CD4-positive, alpha-beta T cell treated with Interleukin-17A for 1 hour (primary cell): ENCODE measurements around the gene PLXNB2.
"Not testable (repeated sequence)": the region's sequence is repeated elsewhere in the genome, so short reads cannot be mapped to it uniquely, and the experiment has no call there.

Experiments used
- DNase-seq: peaks from one replicate; pipeline ENCODE4 v3.0.0-alpha.2; 2020

Gene PLXNB2, protein sequence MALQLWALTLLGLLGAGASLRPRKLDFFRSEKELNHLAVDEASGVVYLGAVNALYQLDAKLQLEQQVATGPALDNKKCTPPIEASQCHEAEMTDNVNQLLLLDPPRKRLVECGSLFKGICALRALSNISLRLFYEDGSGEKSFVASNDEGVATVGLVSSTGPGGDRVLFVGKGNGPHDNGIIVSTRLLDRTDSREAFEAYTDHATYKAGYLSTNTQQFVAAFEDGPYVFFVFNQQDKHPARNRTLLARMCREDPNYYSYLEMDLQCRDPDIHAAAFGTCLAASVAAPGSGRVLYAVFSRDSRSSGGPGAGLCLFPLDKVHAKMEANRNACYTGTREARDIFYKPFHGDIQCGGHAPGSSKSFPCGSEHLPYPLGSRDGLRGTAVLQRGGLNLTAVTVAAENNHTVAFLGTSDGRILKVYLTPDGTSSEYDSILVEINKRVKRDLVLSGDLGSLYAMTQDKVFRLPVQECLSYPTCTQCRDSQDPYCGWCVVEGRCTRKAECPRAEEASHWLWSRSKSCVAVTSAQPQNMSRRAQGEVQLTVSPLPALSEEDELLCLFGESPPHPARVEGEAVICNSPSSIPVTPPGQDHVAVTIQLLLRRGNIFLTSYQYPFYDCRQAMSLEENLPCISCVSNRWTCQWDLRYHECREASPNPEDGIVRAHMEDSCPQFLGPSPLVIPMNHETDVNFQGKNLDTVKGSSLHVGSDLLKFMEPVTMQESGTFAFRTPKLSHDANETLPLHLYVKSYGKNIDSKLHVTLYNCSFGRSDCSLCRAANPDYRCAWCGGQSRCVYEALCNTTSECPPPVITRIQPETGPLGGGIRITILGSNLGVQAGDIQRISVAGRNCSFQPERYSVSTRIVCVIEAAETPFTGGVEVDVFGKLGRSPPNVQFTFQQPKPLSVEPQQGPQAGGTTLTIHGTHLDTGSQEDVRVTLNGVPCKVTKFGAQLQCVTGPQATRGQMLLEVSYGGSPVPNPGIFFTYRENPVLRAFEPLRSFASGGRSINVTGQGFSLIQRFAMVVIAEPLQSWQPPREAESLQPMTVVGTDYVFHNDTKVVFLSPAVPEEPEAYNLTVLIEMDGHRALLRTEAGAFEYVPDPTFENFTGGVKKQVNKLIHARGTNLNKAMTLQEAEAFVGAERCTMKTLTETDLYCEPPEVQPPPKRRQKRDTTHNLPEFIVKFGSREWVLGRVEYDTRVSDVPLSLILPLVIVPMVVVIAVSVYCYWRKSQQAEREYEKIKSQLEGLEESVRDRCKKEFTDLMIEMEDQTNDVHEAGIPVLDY (N-terminal part only)

GRCh38 chr22:50306753-50307749 lies at the start of gene PLXNB2:
Gene PLXNB2, minus strand, starts transcription at chr22:50307646. Its CDS starts 17,062 bp downstream, at chr22:50290584.
- DNase-seq, result peak; percentile 31

GRCh38 chr22:50357222-50357621 lies 49.8 kb upstream of the PLXNB2 start:
- no peak for DNase-seq

DNA sequence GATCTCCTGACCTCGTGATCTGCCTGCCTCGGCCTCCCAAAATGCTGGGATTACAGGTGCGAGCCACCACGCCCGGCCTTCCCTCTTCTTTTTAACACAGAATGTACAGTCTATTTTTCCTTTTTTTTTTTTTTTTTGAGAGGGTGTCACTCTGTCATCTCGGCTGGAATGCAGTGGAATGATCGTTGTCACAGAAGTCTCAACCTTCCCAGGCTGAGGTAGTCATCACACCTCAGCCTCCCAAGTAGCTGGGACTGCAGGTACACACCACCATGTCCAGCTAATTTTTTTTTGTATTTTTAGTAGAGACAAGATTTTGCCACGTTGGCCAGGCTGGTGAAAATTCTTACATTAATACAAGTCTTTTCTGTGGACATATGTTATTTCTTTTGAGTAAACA lies 48.7 kb upstream of the PLXNB2 start:
- no peak for DNase-seq

DNA sequence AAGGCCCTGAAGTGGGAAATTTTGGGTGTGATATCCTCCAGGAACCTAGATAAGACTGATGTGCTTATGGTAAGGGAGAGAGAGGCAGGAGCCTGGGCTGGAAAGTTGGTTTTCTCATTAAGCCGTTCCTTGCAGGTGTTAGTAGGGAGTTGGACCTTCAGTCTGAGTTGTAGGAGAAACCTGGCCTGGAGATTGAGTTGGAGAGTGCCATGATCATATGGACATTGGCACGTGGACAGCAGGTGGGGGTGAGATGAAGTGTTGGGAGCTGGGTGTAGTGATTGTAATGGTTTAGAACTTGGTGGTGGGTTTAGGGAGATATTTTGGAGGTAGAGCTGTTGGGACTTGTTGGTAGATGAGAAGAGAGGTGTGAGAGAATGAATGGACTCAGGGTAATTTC lies 40.6 kb upstream of the PLXNB2 start:
- DNase-seq, result no peak

GRCh38 chr22:50347157-50347556 lies 39.7 kb upstream of the PLXNB2 start:
- no peak for DNase-seq

- no peak for DNase-seq
Measured at GRCh38 chr22:50346470-50346869, 39.0 kb upstream of the PLXNB2 start.

GRCh38 chr22:50343541-50343935 lies 36.1 kb upstream of the PLXNB2 start:
- no peak for DNase-seq

DNA sequence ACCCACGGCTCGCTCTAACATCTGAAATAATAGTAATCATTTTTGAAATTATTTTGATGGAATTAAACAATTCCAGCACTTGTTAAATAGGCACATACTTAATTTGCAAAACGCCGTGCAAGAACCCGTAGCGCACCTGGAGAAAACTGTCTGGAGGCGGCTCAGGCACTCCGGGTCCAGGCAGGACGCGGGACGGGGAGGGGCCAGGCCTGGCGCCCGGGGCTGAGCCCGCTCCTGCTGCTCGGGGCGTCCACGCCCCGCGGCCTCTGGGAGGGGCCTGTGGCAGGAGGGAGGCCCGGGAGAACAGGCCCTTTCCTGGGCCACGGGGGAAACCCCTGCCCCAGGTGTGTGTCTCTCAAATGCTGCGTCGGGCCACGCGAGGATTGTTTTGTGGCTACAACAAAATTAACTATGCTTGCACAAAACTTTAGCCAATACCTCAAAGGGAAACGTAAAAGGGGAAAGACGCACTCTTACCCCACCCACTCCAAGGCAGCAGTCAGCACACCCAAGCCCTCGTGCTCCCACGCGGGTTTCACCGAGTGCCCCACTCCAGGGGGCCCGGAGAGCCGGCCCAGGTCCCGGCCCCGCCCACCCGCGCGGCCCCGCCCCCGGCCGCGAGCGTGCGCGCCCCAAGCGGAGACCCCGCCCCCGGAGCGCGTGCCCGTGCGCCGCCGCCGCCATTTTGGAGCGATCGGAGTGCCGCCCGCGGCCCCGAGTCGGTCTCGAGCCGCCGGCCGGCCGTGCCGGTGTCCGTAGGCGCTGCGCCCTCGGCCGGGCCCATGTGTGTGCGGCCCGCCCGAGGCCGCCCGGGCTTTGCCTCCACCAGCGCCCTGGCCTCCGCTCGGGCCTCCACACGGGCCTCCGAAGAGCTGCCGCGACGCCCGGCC lies 35.5 kb upstream of the PLXNB2 start, which contains the start of gene PPP6R2:
TSS of gene PPP6R2 (plus strand) at position 677 of the 890 bp plus-strand sequence. CDS start 50,582 bp downstream, outside the sequence.
- peak; percentile 89 for DNase-seq

DNA sequence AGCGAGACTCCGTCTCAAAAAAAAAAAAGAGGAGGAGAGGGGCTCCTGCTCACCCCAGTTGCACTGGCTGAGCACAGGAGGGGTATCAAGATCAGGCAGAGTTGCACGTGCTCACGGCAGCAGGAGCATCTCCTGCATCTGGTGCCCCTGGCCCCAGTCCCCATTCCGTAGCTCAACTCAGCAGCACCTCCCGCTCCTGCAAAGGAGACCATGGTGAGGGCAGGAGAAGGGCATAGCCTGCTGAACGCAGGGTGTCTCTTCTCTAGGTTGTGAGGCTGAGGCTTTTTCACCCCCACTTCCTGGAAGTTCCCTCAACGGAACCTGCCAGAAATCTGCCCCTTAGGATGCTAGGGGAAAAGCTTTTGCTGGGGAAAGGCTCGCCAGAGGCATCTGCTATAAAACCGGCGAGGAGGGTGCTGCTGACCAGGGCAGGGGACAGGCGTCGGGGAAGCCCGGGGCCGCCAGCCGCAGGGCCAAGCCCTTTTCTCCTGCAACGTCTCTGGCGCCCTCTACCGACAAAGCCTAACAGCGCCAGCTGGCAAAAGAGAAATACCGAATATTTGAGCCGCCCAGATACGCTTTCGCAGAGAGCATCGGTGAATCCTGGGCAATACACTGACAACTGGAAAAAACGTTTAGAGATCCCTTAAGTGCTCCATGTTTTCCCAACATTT lies 34.7 kb upstream of the PLXNB2 start:
- peak; percentile 89 for DNase-seq

DNA sequence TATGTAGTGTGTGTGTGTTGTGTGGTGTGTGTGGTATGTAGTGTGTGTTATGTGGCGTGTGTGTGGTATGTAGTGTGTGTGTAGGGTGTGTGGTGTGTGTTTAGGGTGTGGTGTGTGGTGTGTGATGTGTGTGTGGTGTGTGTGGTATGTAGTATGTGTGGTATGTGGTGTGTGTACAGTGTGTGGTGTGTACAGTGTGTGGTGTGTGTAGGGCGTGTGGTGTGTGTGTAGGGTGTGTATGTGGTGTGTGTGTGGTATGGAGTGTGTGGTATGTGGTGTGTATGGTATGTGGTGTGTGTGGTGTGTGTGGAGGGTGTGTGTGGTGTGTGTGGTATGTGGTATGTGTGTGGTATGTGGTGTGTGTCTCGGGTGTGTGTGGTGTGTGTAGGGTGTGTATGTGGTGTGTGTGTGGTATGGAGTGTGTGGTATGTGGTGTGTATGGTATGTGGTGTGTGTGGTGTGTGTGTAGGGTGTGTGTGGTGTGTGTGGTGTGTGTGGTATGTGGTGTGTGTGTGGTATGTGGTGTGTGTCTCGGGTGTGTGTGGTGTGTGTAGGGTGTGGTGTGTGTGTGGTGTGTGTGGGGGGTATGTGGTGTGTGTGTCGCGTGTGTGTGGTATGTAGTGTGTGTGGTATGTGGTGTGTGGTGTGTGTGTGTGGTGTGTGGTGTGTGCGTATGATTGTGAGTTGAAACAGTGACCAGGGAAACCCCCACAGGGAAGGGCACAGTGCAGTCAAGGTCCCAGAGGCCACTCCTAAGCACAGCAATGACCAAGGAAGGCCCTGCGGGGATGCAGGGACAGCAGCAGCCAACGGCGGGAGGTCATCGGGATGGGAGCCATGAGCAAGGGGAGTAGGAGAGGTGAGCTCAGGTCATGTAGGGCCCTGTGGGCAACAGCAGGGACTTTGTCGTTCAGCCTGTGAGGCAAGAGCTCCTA lies 32.8 kb upstream of the PLXNB2 start:
- peak; percentile 41 for DNase-seq

DNA sequence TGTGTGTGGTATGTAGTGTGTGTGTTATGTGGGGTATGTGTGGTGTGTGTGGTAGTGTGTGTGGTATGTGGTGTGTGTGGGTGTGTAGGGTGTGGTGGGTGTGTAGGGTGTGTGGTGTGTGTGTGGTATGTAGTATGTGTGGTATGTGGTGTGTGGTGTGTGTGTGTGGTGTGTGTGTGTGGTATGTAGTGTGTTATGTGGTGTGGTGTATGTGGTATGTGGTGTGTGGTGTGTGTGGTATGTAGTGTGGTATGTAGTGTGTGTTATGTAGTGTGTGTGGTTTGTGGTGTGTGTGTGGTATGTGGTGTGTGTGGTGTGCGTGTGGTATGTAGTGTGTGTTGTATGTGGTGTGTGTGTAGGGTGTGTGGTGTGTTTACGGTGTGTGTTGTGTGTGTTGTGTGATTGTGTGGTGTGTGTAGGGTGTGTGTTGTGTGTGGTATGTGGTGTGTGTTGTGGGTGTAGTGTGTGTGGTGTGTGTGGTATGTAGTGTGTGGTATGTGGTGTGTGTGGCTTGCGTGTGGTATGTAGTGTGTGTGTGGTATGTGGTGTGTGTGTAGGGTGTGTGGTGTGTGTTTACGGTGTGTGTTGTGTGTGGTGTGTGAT lies 31.5 kb upstream of the PLXNB2 start:
- DNase-seq, result no peak

DNA sequence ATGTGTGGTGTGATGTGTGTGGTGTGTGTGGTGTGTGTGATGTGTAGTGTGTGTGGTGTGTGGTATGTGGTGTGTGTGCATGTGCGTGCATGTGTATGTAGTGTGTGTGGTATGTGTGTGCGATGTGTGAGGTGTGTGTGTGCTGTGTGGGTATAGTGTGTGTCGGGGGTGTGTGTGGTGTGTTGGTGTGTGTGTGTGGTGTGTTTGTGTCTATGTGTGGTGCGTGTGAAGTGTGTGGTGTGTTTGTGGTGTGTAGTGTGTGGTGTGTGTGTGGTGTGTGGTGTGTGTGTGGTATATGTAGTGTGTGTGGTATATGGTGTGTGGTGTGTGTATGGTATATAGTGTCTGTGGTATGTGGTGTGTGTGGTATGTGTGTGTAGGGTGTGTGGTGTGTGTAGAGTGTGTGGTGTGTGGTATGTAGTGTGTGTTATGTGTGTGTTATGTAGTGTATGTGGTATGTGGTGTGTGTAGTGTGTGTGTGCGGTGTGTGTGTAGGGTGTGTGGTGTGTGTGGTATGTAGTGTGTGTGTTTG lies 30.7 kb upstream of the PLXNB2 start:
- DNase-seq, result no peak

GRCh38 chr22:50337262-50338041 lies 30.0 kb upstream of the PLXNB2 start:
- no peak for DNase-seq

DNA sequence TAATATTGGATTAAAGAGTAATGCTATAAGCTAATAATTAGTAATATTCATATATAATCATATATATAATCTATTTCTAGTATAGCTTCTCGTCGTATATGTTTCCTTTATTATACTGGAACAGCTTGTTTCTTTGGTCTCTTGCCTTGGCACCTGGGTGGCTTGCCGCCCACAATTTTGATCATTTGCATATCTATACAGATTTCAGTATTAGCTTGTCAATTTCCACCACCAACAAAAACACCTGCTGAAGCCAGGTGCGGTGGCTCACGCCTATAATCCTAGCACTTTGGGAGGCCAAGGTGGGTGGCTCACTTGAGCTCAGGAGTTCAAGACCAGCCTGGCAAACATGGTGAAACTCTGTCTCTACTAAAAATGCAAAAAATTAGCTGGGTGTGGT lies 27.0 kb upstream of the PLXNB2 start:
- not testable (repeated sequence) for DNase-seq

- no peak for DNase-seq
Measured at GRCh38 chr22:50329236-50329635, 21.8 kb upstream of the PLXNB2 start.

DNA sequence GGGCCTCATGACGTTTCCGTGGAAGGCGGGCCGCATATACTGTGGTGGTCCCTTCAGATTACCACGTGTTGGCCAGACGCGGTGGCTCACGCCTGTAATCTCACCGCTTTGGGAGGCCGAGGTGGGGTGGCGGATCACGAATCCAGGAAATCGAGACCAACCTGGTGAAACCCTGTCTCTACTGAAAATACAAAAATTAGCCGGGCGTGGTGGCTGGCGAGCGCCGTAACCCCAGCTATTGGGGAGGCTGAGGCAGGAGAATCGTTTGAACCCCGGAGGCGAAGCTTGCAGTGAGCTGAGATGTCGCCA lies 20.2 kb upstream of the PLXNB2 start:
- DNase-seq, result no peak

DNA sequence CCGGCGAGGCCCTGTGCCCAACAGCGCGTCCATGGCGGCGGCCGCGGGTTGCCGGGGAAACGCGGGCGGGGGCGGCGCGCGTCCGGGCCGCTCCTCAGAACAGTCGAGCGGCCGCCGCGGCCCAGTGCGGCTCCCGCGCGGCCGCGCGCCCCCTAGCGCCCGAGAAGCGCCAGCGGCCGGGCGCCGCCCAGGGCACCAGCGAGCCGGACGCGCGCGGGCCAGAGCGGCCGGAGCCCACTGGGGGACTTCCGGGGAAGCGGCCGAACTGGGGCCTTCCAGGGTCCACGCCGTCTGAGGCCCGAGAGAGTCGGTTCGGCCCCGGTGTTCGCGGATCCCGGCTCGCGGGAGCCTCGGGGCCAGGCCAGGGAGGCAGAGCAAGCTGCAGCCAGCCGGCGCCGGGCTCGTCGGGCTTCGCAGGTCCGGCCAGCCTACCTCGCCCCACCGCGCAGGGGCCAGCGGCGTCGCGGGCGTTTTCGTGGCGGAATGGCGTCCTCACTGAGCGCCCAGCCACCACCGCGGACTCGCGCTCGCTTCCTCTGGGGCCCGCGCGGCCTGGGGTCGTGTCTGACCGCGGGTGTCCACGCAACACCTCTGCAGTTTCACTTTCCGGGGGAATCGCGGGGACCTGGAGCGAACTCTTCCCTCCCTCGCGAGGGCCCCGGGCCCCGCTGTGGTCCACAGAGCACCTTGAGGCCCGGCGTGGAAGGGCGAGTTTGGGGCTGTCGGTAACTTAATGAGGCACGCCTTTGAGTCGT lies 19.7 kb upstream of the PLXNB2 start, which contains the start of gene DENND6B:
TSS of gene DENND6B (minus strand) at position 57 of the 755 bp plus-strand sequence. CDS start at position 33, 24 bp downstream.
- peak; percentile 68 for DNase-seq
